ENCODE data around the gene COX4I1.

COX4I1 gene

GRCh38 chr16:85768199-85768598 lies 31.3 kb upstream of the COX4I1 start:
- DNase-seq = no peak

GRCh38 chr16:85770741-85771140 lies 28.8 kb upstream of the COX4I1 start:
- DNase-seq = no peak

GRCh38 chr16:85773044-85773443 lies 26.5 kb upstream of the COX4I1 start:
- DNase-seq = no peak

- DNase-seq = no peak
Observed at GRCh38 chr16:85774136-85774535, 25.4 kb upstream of the COX4I1 start.

- DNase-seq = no peak
Observed at GRCh38 chr16:85774811-85775210, 24.7 kb upstream of the COX4I1 start.

GRCh38 chr16:85777583-85778310 lies 21.7 kb upstream of the COX4I1 start:
- no peak for DNase-seq

DNA sequence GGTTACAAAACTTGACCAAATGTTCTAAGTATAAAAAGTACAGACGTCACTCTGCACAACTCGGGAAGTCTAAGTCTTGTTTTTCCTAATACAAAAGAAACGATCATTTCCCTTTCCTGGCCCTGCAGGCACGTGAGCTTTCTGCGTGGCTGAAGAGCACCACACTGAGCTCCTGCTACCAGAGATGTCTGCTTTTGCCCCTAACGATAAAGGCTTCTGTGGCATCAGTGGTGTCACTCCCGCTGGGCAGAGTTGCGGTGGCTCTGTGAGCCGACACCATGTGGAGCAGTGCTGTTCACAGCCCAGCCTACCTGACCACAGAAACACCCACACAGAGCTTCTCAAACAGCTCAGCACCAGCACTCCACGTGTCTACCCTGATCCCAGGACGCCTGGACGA lies 20.6 kb upstream of the COX4I1 start:
- no peak for DNase-seq

- DNase-seq = no peak
Observed at GRCh38 chr16:85780281-85780680, 19.2 kb upstream of the COX4I1 start.

DNA sequence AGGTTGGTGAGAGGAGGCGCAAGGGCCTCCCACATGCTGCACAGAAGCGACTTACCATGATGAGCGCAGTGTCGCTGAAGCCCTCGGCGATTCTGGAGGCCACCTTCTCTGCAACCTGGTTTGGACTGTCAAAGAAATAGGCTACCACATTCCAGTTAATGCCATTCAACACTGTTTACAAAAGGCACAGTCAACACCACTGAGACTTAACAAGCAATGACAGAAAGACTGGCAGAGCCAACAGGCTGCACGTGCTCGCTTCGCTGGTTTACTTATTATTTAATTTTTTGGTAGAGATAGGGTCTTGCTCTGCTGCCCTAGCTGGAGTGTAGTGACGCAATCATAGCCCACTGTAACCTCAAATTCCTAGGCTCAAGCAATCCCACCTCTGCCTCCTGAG lies 18.3 kb upstream of the COX4I1 start:
- DNase-seq = no peak

- DNase-seq = peak in 12 of 14 donors; percentile 2 to 79 (median 29)
Observed at GRCh38 chr16:85781695-85782370, 17.7 kb upstream of the COX4I1 start.

DNA sequence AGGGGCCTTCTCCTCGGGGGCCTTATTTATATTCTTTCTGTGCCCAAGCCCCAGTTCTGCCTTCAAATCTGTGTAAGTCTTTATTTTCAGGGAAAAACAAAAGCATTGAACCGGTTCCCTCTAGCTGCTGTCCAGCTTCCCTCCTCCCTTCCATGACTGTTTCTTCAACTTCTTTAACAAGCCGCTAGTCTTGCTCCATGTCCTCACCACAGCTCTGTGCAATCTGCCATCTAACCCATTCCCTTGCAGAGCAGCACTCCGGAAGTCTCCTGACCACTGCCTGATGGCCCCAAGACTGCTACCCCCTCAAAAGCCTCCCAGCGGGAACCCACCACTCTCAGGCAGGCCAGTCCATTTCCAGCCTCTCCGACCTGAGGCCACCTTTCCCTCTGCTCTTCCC lies 17.0 kb upstream of the COX4I1 start:
- DNase-seq = peak in 1 of 14 donors; percentile 22

DNA sequence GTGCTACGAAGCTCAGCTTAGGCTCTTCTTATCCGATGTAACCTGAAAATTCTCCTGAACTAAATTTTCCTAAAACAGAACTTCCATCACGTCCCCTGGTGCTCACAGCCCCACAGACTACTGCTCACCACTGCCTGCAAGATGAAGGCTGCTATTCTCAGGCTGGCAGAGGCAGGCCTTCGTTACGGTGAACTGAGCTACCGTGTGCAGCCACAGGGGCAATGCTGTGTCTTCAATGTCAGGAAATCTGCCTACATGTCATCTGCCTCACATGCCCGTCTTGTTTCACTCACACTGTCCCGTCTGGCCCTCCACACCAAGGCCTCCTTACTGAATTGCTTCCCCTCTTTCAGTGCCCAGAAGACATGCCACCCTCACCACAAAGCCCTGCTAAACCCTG lies 16.1 kb upstream of the COX4I1 start:
- no peak for DNase-seq

- no peak for DNase-seq
Observed at GRCh38 chr16:85784813-85785212, 14.7 kb upstream of the COX4I1 start.

DNA sequence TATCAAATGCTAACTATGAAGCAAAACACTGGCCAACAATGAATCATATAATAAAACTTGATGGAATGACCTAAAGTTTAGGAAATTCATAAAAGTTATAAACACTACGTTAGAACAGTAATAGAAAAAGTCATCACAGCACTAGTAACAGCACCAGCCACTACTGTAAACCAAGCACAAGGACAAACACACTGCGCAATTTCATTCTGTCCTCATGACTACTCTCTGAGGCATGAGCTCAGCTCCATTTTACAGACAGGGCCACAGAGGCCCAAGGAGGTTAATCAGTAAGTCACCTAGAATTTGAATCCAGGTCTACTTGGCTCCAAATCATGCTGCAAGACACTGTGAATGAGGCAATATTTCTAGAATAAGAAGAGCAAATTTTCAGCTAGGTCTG lies 13.6 kb upstream of the COX4I1 start:
- no peak for DNase-seq

GRCh38 chr16:85788819-85789218 lies 10.7 kb upstream of the COX4I1 start:
- DNase-seq = no peak

- no peak for DNase-seq
Observed at GRCh38 chr16:85789773-85790172, 9.7 kb upstream of the COX4I1 start.

DNA sequence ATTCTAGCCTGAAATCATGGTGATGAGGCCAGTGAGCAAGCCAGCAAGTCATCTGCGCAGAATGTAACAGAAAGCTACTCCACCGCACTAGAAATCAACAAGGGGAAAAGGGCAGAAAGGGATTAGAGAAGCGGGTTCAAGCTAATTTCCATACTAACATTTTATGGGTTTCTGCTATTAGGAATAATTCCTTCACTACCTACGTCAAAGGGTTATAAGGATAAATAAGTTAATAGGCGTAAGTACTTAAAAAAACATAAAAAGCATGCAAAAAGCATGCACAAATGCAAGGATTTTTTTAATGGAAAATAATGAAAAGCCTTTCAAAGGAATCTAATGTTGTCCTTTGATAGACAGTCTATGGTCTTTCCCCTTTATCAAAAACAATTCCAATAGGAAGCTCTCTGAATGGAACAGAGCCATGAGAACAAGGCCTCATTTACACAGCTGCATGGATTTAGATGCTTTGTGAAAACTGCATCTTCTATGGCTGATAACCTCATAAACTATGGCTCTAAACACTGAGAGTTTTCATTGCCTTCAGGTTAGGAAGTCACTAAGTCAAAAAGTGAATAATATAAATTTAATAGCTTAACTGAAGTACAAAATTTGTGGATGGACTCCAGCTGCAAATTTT lies 5.7 kb upstream of the COX4I1 start:
- DNase-seq = no peak

DNA sequence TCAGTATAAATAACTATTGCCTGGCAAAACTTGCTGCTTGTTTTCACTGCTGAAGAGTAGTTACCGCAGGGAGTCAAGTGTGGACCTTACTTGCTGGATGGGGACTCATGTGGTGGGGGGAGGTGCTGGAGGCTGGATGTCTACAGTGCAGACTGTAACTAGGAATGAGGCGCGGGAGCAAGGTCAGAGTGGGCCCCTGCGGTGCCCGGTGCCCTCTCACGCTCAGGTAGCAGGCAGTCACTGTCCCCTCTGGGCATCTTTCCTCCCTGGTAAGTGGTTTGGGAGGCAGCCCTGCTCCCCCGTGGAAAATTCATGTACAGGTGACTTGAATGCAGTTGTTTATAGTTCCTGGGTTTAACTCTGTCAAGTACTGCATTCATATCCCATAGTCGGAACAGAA lies 4.8 kb upstream of the COX4I1 start:
- DNase-seq = no peak

- DNase-seq = no peak
Observed at GRCh38 chr16:85796152-85796551, 3.3 kb upstream of the COX4I1 start.

DNA sequence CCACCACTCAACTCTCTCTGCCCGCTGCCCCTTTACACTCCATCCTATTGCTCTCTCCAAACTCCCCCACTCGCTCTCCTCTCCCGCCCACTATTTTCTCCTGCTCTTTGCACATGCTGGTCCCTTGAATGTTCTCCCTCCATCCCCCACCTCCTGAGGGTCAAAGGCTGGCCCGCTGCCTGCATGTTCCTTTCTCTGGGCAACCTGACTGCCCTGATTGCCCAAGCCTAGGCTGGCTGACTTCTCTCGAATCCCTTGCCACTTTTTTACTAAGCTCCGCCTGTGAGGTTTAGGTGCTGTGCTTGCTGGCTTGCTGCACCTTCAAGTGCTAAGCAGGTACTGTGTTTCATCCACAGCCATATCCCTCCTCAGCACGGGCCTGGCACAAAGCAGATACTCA lies 2.9 kb upstream of the COX4I1 start:
- DNase-seq = no peak

DNA sequence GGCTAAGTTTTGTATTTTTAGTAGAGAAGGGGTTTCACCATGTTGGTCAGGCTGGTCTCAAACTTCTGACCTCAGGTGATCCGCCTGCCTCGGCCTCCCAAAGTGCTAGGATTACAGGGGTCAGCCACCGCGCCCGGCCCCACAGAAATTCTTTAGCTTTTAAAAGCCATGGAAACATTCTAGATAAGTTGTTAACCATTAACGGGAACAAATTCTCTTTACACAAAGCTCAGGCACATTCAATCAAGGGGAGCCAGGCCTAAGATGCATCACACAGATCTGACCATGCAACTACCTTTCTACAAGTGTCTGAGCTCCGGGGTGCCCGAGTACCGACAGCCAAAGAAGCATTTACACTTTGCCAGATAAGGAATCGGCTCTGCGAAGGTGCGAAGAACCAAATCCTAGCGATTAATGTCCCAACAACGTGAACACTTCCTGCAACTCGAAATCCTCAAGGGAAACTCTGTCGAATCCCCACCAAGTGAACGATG lies 1.2 kb upstream of the COX4I1 start:
- DNase-seq = no peak

DNA sequence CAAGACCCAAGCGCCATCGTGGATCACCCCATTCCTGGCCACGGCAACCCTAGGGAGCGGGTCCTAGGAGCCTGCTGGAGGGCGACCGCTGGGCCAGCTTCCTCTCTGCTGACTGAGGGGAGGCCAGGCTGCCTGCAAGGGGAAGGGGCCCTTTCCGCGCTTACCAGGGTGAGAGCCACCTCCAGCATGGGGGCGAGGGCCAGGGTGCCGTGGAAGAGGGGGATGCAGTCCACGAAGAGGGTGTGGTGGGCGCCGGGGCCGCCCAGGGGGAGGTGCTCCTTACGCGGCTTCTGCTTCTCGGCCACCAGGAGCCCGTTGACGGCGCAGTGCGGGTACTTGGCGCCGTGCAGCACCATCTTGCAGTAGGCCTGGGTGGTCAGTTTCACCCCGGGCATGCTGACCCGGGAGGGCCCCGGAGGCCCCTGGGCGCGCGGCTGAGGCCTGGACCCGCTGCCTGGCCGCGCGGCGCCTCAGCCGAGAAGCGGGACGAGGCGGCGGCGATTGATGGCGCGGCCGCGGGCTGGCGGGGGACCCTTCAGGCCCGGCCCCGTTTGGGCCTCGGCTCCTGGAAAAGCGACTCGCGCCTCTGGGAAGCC lies 496 bp upstream of the COX4I1 start:
- peak in 4 of 14 donors; percentile 33 to 62 (median 45) for DNase-seq

DNA sequence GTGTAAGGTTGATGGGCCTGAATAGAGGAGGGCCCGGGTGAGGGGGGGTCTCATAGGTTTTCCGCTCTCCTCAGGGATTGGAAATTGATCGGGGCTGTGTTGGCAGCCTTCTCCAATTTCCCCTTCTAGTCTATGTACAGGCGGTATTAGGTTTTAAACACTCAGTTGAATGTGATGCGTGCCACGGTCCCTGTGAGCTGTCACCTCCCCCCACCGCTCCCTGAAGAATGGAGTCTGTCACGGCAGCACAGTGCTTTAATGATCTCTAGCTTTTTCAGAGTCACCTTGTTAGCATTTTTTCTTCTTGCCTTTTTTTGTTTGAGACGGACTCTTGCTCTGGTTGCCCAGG lies 800 bp downstream of the COX4I1 start:
- no peak for DNase-seq

All from C1 segment of cervical spinal cord (tissue), 14 donors.